H4 (cell line): ENCODE data around the gene IL1RL1. TPM values are rescaled to one million over a fixed set of nuclear protein-coding genes. Genes with fewer than 3 reads are reported as not detected.

Experiments
- DNase-seq: peaks from one replicate; pipeline ENCODE4 v3.0.0-alpha.2; 2015; ENCODE audit warnings: low spot score
- total RNA-seq: library from RNA; depleted of rRNA; stranded (reverse); fragments of >200 nt; shearing (Covaris generic); gene quantifications from 2 replicates; pipeline ENCODE4 v1.2.3, GENCODE V29; 2014; rRNA removed

The IL1RL1 gene
- total RNA-seq, 1 experiment from 2014 or later = not detected

- DNase-seq = no peak
These were observed 56.1 kb downstream of the IL1RL1 start for GRCh38 chr2:102367331-102367971.

- no peak for DNase-seq
These were observed 57.2 kb downstream of the IL1RL1 start for GRCh38 chr2:102368461-102369109.

GRCh38 chr2:102369866-102370265 is 58.5 kb downstream of the IL1RL1 start:
- no peak for DNase-seq

- no peak for DNase-seq
These were observed 64.8 kb downstream of the IL1RL1 start for GRCh38 chr2:102376052-102376591.

- no peak for DNase-seq
These were observed 72.4 kb downstream of the IL1RL1 start for GRCh38 chr2:102383722-102384121.

GRCh38 chr2:102385522-102385921 is 74.2 kb downstream of the IL1RL1 start:
- DNase-seq = no peak

- DNase-seq = no peak
These were observed 74.6 kb downstream of the IL1RL1 start for GRCh38 chr2:102386004-102386403.

GRCh38 chr2:102386867-102387541 is 75.6 kb downstream of the IL1RL1 start:
- DNase-seq = no peak

- no peak for DNase-seq
These were observed 76.6 kb downstream of the IL1RL1 start for GRCh38 chr2:102387763-102388546.

GRCh38 chr2:102391565-102391964 is 80.2 kb downstream of the IL1RL1 start:
- DNase-seq = no peak

- DNase-seq = no peak
These were observed 80.7 kb downstream of the IL1RL1 start for GRCh38 chr2:102392096-102392495.

- no peak for DNase-seq
These were observed 81.6 kb downstream of the IL1RL1 start for GRCh38 chr2:102392942-102393341.

GRCh38 chr2:102396012-102396411 is 84.6 kb downstream of the IL1RL1 start:
- no peak for DNase-seq

GRCh38 chr2:102397209-102397608 is 85.8 kb downstream of the IL1RL1 start:
- DNase-seq = no peak

- DNase-seq = no peak
These were observed 88.3 kb downstream of the IL1RL1 start for GRCh38 chr2:102399499-102400141.

GRCh38 chr2:102401456-102401855 is 90.1 kb downstream of the IL1RL1 start:
- DNase-seq = no peak

Other genes starting within 250 kb of the IL1RL1 start
- 7.9 and 8.0 TPM in 2 replicates for gene IL1R1, start 168.8 kb upstream of the IL1RL1 start, total RNA-seq
- not detected in 2 replicates for gene IL1RL2, start 124.5 kb upstream of the IL1RL1 start, total RNA-seq
- 2.0 and 2.8 TPM in 2 replicates for gene IL18R1, start 44.2 kb downstream of the IL1RL1 start, total RNA-seq
- 0.06 TPM in 1 of 2 replicates, not detected in the other for gene IL18RAP, start 111.6 kb downstream of the IL1RL1 start, total RNA-seq
- gene SLC9A4, start 161.7 kb downstream of the IL1RL1 start, total RNA-seq = not detected in 2 replicates